ENCODE data around the gene SEPHS2.

- TF ChIP-seq TEAD4 (CRISPR knock-in tag; IDR thresholded peaks at IDR 0.05) = no peak
- no peak for TF ChIP-seq CREM (CRISPR knock-in tag; IDR thresholded peaks at IDR 0.05)
- no peak for TF ChIP-seq ZNF512 (CRISPR knock-in tag; IDR thresholded peaks at IDR 0.05; ENCODE audit: borderline replicate concordance)
- TF ChIP-seq MAX (CRISPR knock-in tag; IDR thresholded peaks at IDR 0.05) = no peak
- no peak for TF ChIP-seq SMAD4 (CRISPR knock-in tag; IDR thresholded peaks at IDR 0.05)
- no peak for TF ChIP-seq CTCF (IDR thresholded peaks at IDR 0.05)
- no peak for TF ChIP-seq AFF4 (CRISPR knock-in tag; IDR thresholded peaks at IDR 0.05; ENCODE audit: borderline replicate concordance)
- no peak for TF ChIP-seq TP53 (CRISPR knock-in tag; IDR thresholded peaks at IDR 0.05)
- no peak for TF ChIP-seq ATF2 (CRISPR knock-in tag; IDR thresholded peaks at IDR 0.05; ENCODE audit: borderline replicate concordance, low read depth)
- TF ChIP-seq ELF4 (CRISPR knock-in tag; IDR thresholded peaks at IDR 0.05; ENCODE audit: low read depth) = no peak
- no peak for TF ChIP-seq ZNF232 (CRISPR knock-in tag; IDR thresholded peaks at IDR 0.05)
- no peak for TF ChIP-seq ZNF425 (CRISPR knock-in tag; conservative IDR thresholded peaks at IDR 0.05)
- TF ChIP-seq PREB (CRISPR knock-in tag; IDR thresholded peaks at IDR 0.05; ENCODE audit: borderline replicate concordance) = no peak
These were observed 44.5 kb upstream of the SEPHS2 start for GRCh38 chr16:30490210-30490609.
